Panc1 (cell line): ENCODE results near the gene PTPRE. TPM values are rescaled to one million over a fixed set of nuclear protein-coding genes. Genes with fewer than 3 reads are reported as not detected.

Source experiments
- ATAC-seq: fragments of 200-7000 bp; cut with Tn5 transposase; 2 replicates; pipeline ENCODE4 v1.9.1; 2020; ENCODE audit warnings: mild to moderate bottlenecking, moderate library complexity
- BruUV-seq: library from RNA; stranded (reverse); fragments of 400-500 nt; replicated peaks from 2 replicates; lab custom pipeline; 2021; lab: Mats Ljungman, UMichigan
- CTCF ChIA-PET: fragments of 300-600 bp; sonication (Branson Sonifier 250); formaldehyde crosslinking; loops from one replicate; lab custom pipeline; 2022; ENCODE audit warnings: antibody characterized with exemption; lab: Charles Lee
- POLR2A ChIA-PET: fragments of 300-600 bp; sonication (Branson Sonifier 250); formaldehyde crosslinking; loops from one replicate; lab custom pipeline; 2022; ENCODE audit warnings: antibody characterized with exemption; lab: Charles Lee
- DNase-seq: peaks from one replicate; pipeline ENCODE4 v3.0.0-alpha.2; 2010; ENCODE audit warnings: low read depth, low spot score
- H3K27ac ChIP-seq: 2 replicates; pipeline ENCODE4 v1.5.1; 2011; ENCODE audit warnings: mild to moderate bottlenecking, low read length, inconsistent platforms
- H3K27me3 ChIP-seq: fragments of 200-500 bp; sonication (Bioruptor generic); 2 replicates; pipeline ENCODE4 v1.6.0; 2014; ENCODE audit warnings: low read length, inconsistent platforms; ENCODE audit not compliant: control insufficient read depth, insufficient read depth
- H3K36me3 ChIP-seq: fragments of 200-500 bp; sonication (Bioruptor generic); 2 replicates; pipeline ENCODE4 v1.5.1; 2014; ENCODE audit warnings: inconsistent platforms, mild to moderate bottlenecking, low read length, moderate library complexity; ENCODE audit not compliant: control insufficient read depth, insufficient read depth
- H3K4me1 ChIP-seq: 2 replicates; pipeline ENCODE4 v1.5.1; 2011; ENCODE audit warnings: inconsistent platforms, mild to moderate bottlenecking, low read length, moderate library complexity; ENCODE audit not compliant: control insufficient read depth, insufficient read depth
- H3K4me3 ChIP-seq, 2 experiments: 2 replicates each; pipeline ENCODE4 v1.5.1; 2011 to 2012; ENCODE audit warnings: low read depth in 2 of 2, low read length in 2 of 2, mild to moderate bottlenecking in 2 of 2, inconsistent platforms in 1 of 2, moderate library complexity in 1 of 2
- H3K9me3 ChIP-seq: fragments of 200-500 bp; sonication (Bioruptor generic); 2 replicates; pipeline ENCODE4 v1.5.1; 2014; ENCODE audit warnings: low read depth, mild to moderate bottlenecking, inconsistent platforms, low read length, moderate library complexity; ENCODE audit not compliant: control insufficient read depth, insufficient read depth
- POLR2AphosphoS5 ChIP-seq: IDR thresholded peaks from 2 replicates; pipeline ENCODE4 v1.6.1; 2012; ENCODE audit warnings: mild to moderate bottlenecking, low read depth, low read length, moderate library complexity
- SIN3A ChIP-seq: IDR thresholded peaks from 2 replicates; pipeline ENCODE4 v1.6.1; 2012; ENCODE audit warnings: low read depth, mild to moderate bottlenecking, low read length, moderate library complexity, borderline replicate concordance; ENCODE audit not compliant: insufficient read depth
- TCF7L2 ChIP-seq: IDR thresholded peaks from 2 replicates; pipeline ENCODE4 v1.6.1; 2011; ENCODE audit warnings: mild to moderate bottlenecking, low read depth, low read length, inconsistent platforms
- in situ Hi-C: cut with HindIII; loops from 2 replicates; pipeline ENCODE4 v1.10.0; 2016; ENCODE audit warnings: low sequenced_read_pairs, low pct_unique_long_range_greater_than_20kb
- intact Hi-C: fragments of 100-400 bp; cut with micrococcal nuclease; formaldehyde crosslinking; loops from one replicate; pipeline ENCODE4 v1.10.0; 2022; ENCODE audit not compliant: unreplicated experiment
- total RNA-seq: library from RNA; stranded (reverse); gene quantifications from one replicate; pipeline ENCODE4 v1.2.1, GENCODE V29; 2021; ENCODE audit not compliant: unreplicated experiment
- TF ChIP-seq, protein P1 (sequence below), 2 experiments: IDR thresholded peaks; 2 replicates each; pipeline ENCODE4 v1.6.1; 2011 to 2012; ENCODE audit warnings: low read depth in 2 of 2, control low read depth in 1 of 2, low read length in 1 of 2, mild to moderate bottlenecking in 1 of 2, moderate library complexity in 1 of 2; ENCODE audit not compliant: insufficient read depth in 1 of 2
- TF ChIP-seq, protein P2 (sequence below): fragments of 450-650 bp; IDR thresholded peaks from 2 replicates; pipeline ENCODE4 v1.5.1; 2017; ENCODE audit warnings: mild to moderate bottlenecking

Gene PTPRE
- total RNA-seq, 1 experiment from 2014 or later: 0.44 TPM

DNA sequence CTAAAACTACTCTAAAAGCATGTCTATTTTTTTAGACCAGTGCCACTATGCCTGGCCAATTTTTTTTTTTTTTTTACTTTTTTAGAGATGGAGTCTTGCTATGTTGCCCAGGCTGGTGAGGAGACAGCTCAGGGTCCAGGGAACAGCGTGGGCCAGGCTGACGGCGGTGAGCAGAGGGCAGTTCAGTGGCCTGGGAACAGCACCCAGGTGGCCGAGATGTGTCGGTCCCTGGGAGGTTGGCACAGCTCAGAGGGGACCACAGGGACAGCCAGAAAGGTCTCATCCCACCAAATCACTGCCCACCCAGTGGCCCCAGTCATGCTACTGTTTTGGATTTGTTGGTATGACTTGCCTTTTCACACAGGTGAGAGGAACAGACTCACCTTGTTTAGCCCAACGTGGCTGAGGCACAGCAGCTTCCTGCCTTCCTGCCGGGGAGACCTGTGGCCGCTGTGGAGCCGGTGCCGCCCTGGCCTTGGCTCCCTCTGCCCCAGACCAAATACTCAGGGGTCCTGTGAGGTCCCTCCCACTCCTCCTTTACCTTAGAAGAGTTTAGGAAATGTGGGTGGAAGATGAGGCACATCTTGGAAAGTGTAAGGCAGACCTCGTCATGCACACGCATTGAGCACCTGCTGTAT lies 109.6 kb downstream of the PTPRE start:
- in situ Hi-C loops: no loop called here
- H3K4me1 ChIP-seq: no peaks in the 10 kb centered on the region
- ATAC-seq: no peak
- intact Hi-C loops: no loop called here
- H3K27me3 ChIP-seq: peaks cover 5% of the 10 kb centered on the region; the same call in 1 of the 2 replicates
- no peak for TF ChIP-seq SIN3A
- TF ChIP-seq TCF7L2: no peak
- TF ChIP-seq, protein P1, sequence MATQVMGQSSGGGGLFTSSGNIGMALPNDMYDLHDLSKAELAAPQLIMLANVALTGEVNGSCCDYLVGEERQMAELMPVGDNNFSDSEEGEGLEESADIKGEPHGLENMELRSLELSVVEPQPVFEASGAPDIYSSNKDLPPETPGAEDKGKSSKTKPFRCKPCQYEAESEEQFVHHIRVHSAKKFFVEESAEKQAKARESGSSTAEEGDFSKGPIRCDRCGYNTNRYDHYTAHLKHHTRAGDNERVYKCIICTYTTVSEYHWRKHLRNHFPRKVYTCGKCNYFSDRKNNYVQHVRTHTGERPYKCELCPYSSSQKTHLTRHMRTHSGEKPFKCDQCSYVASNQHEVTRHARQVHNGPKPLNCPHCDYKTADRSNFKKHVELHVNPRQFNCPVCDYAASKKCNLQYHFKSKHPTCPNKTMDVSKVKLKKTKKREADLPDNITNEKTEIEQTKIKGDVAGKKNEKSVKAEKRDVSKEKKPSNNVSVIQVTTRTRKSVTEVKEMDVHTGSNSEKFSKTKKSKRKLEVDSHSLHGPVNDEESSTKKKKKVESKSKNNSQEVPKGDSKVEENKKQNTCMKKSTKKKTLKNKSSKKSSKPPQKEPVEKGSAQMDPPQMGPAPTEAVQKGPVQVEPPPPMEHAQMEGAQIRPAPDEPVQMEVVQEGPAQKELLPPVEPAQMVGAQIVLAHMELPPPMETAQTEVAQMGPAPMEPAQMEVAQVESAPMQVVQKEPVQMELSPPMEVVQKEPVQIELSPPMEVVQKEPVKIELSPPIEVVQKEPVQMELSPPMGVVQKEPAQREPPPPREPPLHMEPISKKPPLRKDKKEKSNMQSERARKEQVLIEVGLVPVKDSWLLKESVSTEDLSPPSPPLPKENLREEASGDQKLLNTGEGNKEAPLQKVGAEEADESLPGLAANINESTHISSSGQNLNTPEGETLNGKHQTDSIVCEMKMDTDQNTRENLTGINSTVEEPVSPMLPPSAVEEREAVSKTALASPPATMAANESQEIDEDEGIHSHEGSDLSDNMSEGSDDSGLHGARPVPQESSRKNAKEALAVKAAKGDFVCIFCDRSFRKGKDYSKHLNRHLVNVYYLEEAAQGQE (IDR thresholded peaks at IDR 0.05; ENCODE audit: insufficient read depth in 1 of 2, low read depth in 2 of 2, low read length in 1 of 2): no peak
- no peak for TF ChIP-seq POLR2AphosphoS5
- TF ChIP-seq, protein P2, sequence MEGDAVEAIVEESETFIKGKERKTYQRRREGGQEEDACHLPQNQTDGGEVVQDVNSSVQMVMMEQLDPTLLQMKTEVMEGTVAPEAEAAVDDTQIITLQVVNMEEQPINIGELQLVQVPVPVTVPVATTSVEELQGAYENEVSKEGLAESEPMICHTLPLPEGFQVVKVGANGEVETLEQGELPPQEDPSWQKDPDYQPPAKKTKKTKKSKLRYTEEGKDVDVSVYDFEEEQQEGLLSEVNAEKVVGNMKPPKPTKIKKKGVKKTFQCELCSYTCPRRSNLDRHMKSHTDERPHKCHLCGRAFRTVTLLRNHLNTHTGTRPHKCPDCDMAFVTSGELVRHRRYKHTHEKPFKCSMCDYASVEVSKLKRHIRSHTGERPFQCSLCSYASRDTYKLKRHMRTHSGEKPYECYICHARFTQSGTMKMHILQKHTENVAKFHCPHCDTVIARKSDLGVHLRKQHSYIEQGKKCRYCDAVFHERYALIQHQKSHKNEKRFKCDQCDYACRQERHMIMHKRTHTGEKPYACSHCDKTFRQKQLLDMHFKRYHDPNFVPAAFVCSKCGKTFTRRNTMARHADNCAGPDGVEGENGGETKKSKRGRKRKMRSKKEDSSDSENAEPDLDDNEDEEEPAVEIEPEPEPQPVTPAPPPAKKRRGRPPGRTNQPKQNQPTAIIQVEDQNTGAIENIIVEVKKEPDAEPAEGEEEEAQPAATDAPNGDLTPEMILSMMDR: no peak
- H3K27ac ChIP-seq: no peak overlapping the region
- no TSS peak for BruUV-seq
- H3K36me3 ChIP-seq: no peaks in the 10 kb centered on the region
- ChIA-PET CTCF (interaction anchor here (0.5 kb wide), 1 partner anchor 134 kb away, joined by 3 read pairs; no protein-coding TSS in a partner anchor), POLR2A (no interaction called here)
- H3K9me3 ChIP-seq: no peaks in the 10 kb centered on the region
- no peak overlapping the region for H3K4me3 ChIP-seq
- DNase-seq: no peak

DNA sequence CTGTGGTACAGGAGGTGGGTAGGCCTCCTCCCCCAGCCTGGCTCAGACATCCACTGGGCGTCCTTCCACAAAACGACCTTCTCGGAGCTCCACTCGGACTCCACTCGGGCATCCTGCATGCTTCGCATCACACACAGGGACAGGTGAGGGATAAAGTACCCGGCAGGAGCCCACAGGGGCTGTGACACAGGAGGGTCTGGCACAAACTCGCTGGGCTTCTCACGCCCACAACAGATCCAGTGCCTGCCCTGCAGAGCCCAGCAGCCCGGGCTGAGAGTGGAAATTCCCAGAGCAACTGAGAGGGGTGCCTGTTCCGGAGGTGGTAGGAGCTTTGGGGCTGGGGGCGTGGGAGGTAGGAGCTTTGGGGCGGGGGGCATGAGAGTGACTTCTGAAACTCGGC lies 110.9 kb downstream of the PTPRE start:
- no peak for ATAC-seq
- H3K4me3 ChIP-seq: no peak overlapping the region
- no peaks in the 10 kb centered on the region for H3K9me3 ChIP-seq
- H3K36me3 ChIP-seq: no peaks in the 10 kb centered on the region
- intact Hi-C loops: no loop called here
- ChIA-PET POLR2A (no interaction called here), CTCF (no interaction called here)
- peaks cover 5% of the 10 kb centered on the region; the same call in 1 of the 2 replicates for H3K27me3 ChIP-seq
- BruUV-seq: no TSS peak
- in situ Hi-C loops: no loop called here
- no peaks in the 10 kb centered on the region for H3K4me1 ChIP-seq
- TF ChIP-seq, protein P2: no peak
- no peak for TF ChIP-seq POLR2AphosphoS5
- TF ChIP-seq, protein P1 (IDR thresholded peaks at IDR 0.05; ENCODE audit: insufficient read depth in 1 of 2, low read depth in 2 of 2, low read length in 1 of 2): no peak
- no peak for TF ChIP-seq TCF7L2
- no peak for DNase-seq
- no peak overlapping the region for H3K27ac ChIP-seq
